Measurements from ENCODE around the gene CRADD. TPM values are rescaled to one million over a fixed set of nuclear protein-coding genes. Genes with fewer than 3 reads are reported as not detected.

CRADD gene
- total RNA-seq, 1 experiment from 2014 or later, result 9.6 TPM

Other genes with a start within 250 kb of the CRADD start
- gene UBE2N, start 235.4 kb upstream of the CRADD start, total RNA-seq (2014; rRNA removed; shearing (Covaris generic)), result 324 and 342 TPM in 2 replicates
- gene MRPL42, start 209.9 kb upstream of the CRADD start, total RNA-seq (2014; rRNA removed; shearing (Covaris generic)), result 117 and 154 TPM in 2 replicates
- gene SOCS2, start 104.7 kb upstream of the CRADD start, total RNA-seq (2014; rRNA removed; shearing (Covaris generic)), result 86.0 and 138 TPM in 2 replicates